Gastrocnemius medialis (tissue), 4 donors: ENCODE data around the gene TEX36.

ENCODE experiments used
- POLR2A ChIP-seq, 2 donors: fragments of 450-650 bp; IDR thresholded peaks; one replicate each; pipeline ENCODE4 v1.6.1; 2017; ENCODE audit warnings: antibody characterized with exemption in 2 of 2, mild to moderate bottlenecking in 2 of 2, moderate library complexity in 2 of 2
- TF ChIP-seq, protein P1 (sequence below), 5 experiments: fragments of 450-650 bp in 3 of 5; fragments of 200-600 bp in 2 of 5; sonication (generic) in 2 of 5; IDR thresholded peaks in 4 of 5; conservative IDR thresholded peaks in 1 of 5; 1 replicate in 4 of 5; 2 replicates in 1 of 5; pipeline ENCODE4 v1.5.1; 2016 to 2019; ENCODE audit warnings: antibody characterized with exemption in 5 of 5, mild to moderate bottlenecking in 3 of 5, moderate library complexity in 3 of 5

DNA sequence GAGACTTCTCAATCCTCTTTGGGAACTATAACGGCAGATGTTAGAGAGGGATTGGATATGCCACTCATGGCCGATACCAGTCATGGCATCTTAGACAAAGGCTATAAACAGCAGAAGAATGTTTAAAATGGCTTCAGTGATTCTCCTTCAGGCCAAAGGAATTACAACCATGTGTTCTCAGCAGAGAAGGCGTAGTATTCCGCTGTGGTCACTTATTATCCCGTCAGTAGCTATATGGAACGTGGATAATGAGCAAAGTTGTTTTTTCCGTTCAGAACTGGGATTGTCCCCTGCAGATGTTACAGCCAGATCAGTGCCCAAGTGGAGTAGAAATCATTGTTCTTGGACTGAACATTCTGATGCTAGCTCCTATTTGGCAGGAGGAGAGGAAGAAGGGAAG is 43.1 kb downstream of the TEX36 start:
- TF ChIP-seq, protein P1, sequence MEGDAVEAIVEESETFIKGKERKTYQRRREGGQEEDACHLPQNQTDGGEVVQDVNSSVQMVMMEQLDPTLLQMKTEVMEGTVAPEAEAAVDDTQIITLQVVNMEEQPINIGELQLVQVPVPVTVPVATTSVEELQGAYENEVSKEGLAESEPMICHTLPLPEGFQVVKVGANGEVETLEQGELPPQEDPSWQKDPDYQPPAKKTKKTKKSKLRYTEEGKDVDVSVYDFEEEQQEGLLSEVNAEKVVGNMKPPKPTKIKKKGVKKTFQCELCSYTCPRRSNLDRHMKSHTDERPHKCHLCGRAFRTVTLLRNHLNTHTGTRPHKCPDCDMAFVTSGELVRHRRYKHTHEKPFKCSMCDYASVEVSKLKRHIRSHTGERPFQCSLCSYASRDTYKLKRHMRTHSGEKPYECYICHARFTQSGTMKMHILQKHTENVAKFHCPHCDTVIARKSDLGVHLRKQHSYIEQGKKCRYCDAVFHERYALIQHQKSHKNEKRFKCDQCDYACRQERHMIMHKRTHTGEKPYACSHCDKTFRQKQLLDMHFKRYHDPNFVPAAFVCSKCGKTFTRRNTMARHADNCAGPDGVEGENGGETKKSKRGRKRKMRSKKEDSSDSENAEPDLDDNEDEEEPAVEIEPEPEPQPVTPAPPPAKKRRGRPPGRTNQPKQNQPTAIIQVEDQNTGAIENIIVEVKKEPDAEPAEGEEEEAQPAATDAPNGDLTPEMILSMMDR (IDR thresholded peaks at IDR 0.05 in 4 of 5, conservative IDR thresholded peaks at IDR 0.05 in 1 of 5), result no peak
- no peak for TF ChIP-seq POLR2A (IDR thresholded peaks at IDR 0.05)
